ENCODE results near the gene NUCKS1. TPM values are rescaled to one million over a fixed set of nuclear protein-coding genes. Genes with fewer than 3 reads are reported as not detected.

NUCKS1 gene
- polyA plus RNA-seq, 1 donor from 2014 or later, result 134 TPM

- H3K9me2 ChIP-seq (ENCODE audit: insufficient read depth, low read length), result no peaks in the 10 kb centered on the region
- no peaks in the 10 kb centered on the region for H3K79me2 ChIP-seq (replicated peaks; ENCODE audit: insufficient read depth, low read length)
- TF ChIP-seq CTCF (IDR thresholded peaks at IDR 0.05; ENCODE audit: poor library complexity, severe bottlenecking), result no peak
- no peak for TF ChIP-seq EZH2 (IDR thresholded peaks at IDR 0.05; ENCODE audit: borderline replicate concordance, insufficient read depth, low read length, poor library complexity, severe bottlenecking)
- no peak for TF ChIP-seq REST (IDR thresholded peaks at IDR 0.05; ENCODE audit: borderline replicate concordance)
- no peak for TF ChIP-seq POLR2AphosphoS5 (IDR thresholded peaks at IDR 0.05)
- no peak for TF ChIP-seq TAF1 (IDR thresholded peaks at IDR 0.05; ENCODE audit: low read depth)
- no peak for TF ChIP-seq SMC3 (conservative IDR thresholded peaks at IDR 0.05; ENCODE audit: poor library complexity)
- TF ChIP-seq EP300 (conservative IDR thresholded peaks at IDR 0.05; ENCODE audit: poor library complexity, severe bottlenecking), result no peak
- TF ChIP-seq RAD21 (conservative IDR thresholded peaks at IDR 0.05), result no peak
- no peak for TF ChIP-seq MXI1 (conservative IDR thresholded peaks at IDR 0.05; ENCODE audit: poor library complexity, severe bottlenecking)
- no peaks in the 10 kb centered on the region for H3F3A ChIP-seq (ENCODE audit: insufficient read depth, low read length, poor library complexity, severe bottlenecking)
- no peaks in the 10 kb centered on the region for H3K27me3 ChIP-seq (ENCODE audit: insufficient read depth, low read depth, low read length)
- no peak overlapping the region for H2AFZ ChIP-seq (ENCODE audit: low read depth, low read length)
- H3K9me3 ChIP-seq (ENCODE audit: low read length), result no peaks in the 10 kb centered on the region
- H3K27ac ChIP-seq (ENCODE audit: low read length), result no peak overlapping the region
- no peaks in the 10 kb centered on the region for H4K20me1 ChIP-seq (ENCODE audit: insufficient read depth)
- H3K4me3 ChIP-seq (ENCODE audit: low read length), result no peak overlapping the region
- H3K36me3 ChIP-seq (ENCODE audit: insufficient read depth, low read length), result peaks cover 5% of the 10 kb centered on the region
- H3K4me2 ChIP-seq (ENCODE audit: low read length), result no peak overlapping the region
- no peak overlapping the region for H3K9ac ChIP-seq (ENCODE audit: low read length)
Measured at GRCh38 chr1:205709640-205710039, 40.3 kb downstream of the NUCKS1 start.

- no peak overlapping the region for H3K27ac ChIP-seq (ENCODE audit: low read length)
- no peaks in the 10 kb centered on the region for H3K9me2 ChIP-seq (ENCODE audit: insufficient read depth, low read length)
- H3F3A ChIP-seq (ENCODE audit: insufficient read depth, low read length, poor library complexity, severe bottlenecking), result no peaks in the 10 kb centered on the region
- H3K4me3 ChIP-seq (ENCODE audit: low read length), result no peak overlapping the region
- no peaks in the 10 kb centered on the region for H3K79me2 ChIP-seq (replicated peaks; ENCODE audit: insufficient read depth, low read length)
- no peaks in the 10 kb centered on the region for H4K20me1 ChIP-seq (ENCODE audit: insufficient read depth)
- no peaks in the 10 kb centered on the region for H3K27me3 ChIP-seq (ENCODE audit: insufficient read depth, low read depth, low read length)
- H3K9ac ChIP-seq (ENCODE audit: low read length), result no peak overlapping the region
- H3K36me3 ChIP-seq (ENCODE audit: insufficient read depth, low read length), result peaks cover 5% of the 10 kb centered on the region
- no peak for TF ChIP-seq TAF1 (IDR thresholded peaks at IDR 0.05; ENCODE audit: low read depth)
- no peak for TF ChIP-seq RAD21 (conservative IDR thresholded peaks at IDR 0.05)
- TF ChIP-seq EZH2 (IDR thresholded peaks at IDR 0.05; ENCODE audit: borderline replicate concordance, insufficient read depth, low read length, poor library complexity, severe bottlenecking), result no peak
- TF ChIP-seq EP300 (conservative IDR thresholded peaks at IDR 0.05; ENCODE audit: poor library complexity, severe bottlenecking), result no peak
- TF ChIP-seq SMC3 (conservative IDR thresholded peaks at IDR 0.05; ENCODE audit: poor library complexity), result no peak
- no peak for TF ChIP-seq CTCF (IDR thresholded peaks at IDR 0.05; ENCODE audit: poor library complexity, severe bottlenecking)
- no peak for TF ChIP-seq POLR2AphosphoS5 (IDR thresholded peaks at IDR 0.05)
- no peak for TF ChIP-seq MXI1 (conservative IDR thresholded peaks at IDR 0.05; ENCODE audit: poor library complexity, severe bottlenecking)
- no peak for TF ChIP-seq REST (IDR thresholded peaks at IDR 0.05; ENCODE audit: borderline replicate concordance)
- H3K4me2 ChIP-seq (ENCODE audit: low read length), result no peak overlapping the region
- H3K9me3 ChIP-seq (ENCODE audit: low read length), result no peaks in the 10 kb centered on the region
- H2AFZ ChIP-seq (ENCODE audit: low read depth, low read length), result no peak overlapping the region
Measured at GRCh38 chr1:205709059-205709398, 41.0 kb downstream of the NUCKS1 start.

Measured in neural cell (in vitro differentiated cells).